NCI-H2029 treated with DMSO at 0.1 percent for 48 hours (cell line): Measurements from ENCODE around the gene EPHA3.
"Not testable (repeated sequence)": the region's sequence is repeated elsewhere in the genome, so short reads cannot be mapped to it uniquely, and the experiment has no call there.

ENCODE experiments used
- DNase-seq: peaks from one replicate; lab custom pipeline; 2025; lab: John Stamatoyannopoulos, UW

Gene EPHA3

GRCh38 chr3:89287902-89288508 is 180.6 kb downstream of the EPHA3 start:
- no peak for DNase-seq

DNA sequence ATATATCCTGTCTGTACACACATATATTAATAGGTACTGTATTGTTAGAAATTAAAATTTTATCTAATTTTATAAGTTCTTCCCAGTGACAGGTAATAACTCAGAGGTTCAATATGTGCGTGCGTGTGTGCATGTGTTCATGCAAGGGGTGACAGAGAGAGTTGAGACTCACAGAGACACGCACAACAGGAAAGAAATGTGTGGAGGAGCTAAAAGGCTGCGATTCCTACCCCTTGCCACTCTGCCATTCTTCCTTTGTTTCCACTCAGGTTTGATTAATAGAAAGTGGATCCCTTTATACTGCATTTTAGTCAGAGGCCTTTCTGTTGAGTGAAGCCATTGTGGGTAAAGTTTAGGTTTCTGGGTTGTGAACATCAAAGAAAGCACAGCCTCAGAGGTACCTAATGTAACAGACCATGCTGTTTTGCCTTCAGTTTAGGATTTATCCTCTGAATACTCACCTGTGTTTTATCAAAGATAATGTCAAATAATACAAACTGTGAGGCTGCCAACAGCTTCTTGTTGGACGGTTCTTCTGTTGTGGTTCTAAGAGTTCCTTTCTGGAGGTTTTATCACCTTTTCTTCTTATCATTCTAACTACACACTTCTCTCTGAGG is 182.3 kb downstream of the EPHA3 start:
- DNase-seq = no peak

DNA sequence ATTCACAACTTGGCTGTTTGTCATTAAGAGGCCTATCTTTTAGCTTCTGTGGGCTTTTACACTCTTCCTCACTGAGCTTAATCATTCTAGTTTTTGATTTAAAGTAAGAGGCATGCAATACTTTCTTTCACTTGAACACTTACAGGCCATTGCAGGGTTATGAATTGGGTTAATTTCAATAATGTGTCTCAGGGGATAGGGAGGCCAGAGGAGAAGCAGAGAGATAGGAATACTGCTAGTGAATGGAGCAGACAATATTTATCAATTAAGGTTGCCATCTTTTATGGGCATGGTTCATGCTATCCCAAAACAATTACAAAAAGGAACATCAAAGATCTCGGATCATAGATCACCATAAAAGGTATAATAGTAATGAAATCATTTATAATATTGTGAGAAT is 189.8 kb downstream of the EPHA3 start:
- DNase-seq = no peak

DNA sequence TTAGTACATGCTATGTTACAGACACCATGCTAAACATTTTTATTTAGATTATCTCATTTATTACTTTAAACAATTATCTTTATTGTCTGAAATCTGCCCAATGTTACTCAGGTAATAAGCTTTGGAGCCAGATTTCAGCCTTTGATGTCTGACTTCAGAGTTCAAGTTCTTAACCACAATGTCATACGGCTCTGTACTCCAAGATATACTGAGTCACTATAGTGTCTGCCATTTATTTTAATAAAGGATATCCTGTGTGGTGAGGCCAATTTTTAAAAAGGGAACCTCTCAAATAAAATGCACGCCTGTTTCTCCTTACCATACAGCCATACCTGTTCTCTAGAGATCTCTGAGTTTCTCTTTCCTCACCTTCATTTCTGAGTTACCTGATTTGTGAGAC is 193.1 kb downstream of the EPHA3 start:
- DNase-seq = no peak

DNA sequence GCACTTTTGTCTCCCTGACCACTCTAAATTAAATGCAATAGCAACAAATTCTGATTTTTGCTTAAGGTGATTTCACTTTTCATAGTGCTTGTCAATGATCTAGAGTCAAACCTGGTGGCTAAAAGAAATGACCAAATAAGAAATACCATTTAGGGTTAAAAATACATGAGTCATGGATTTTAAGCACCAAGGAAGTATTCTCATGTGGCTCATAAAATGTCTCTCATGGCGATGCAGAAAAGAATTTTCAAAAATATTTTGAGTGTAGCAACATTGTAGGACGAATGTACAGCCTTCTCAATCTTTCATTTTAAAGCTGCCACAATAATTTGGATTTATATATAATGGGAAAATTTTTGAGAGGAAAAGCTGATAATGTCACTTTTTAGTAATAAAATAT is 193.6 kb downstream of the EPHA3 start:
- no peak for DNase-seq

GRCh38 chr3:89303701-89304100 is 196.3 kb downstream of the EPHA3 start:
- DNase-seq = no peak

DNA sequence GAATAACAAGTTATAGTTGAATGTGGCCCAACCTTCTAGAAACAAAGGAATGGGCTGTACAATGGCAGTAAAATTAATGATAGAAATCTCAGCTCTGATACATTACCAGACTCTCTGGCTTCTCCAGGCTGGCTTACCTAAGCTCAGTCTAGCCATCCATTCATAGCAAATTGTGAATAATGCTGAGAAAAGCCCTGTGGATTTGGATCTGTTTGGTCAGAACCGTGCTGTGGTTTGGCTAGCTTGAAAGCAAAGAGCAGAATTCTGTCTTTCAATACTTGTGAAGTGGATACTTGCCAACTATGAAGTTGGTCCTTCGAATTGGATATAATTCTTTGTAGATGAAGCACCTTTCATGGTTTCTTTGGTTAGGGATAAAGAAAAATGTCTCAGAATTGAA is 199.1 kb downstream of the EPHA3 start:
- DNase-seq = no peak

GRCh38 chr3:89311581-89311980 is 204.2 kb downstream of the EPHA3 start:
- DNase-seq = no peak

GRCh38 chr3:89312141-89312540 is 204.7 kb downstream of the EPHA3 start:
- no peak for DNase-seq

- no peak for DNase-seq
Measured at GRCh38 chr3:89314454-89315098, 207.2 kb downstream of the EPHA3 start.

- no peak for DNase-seq
Measured at GRCh38 chr3:89315750-89316470, 208.5 kb downstream of the EPHA3 start.

DNA sequence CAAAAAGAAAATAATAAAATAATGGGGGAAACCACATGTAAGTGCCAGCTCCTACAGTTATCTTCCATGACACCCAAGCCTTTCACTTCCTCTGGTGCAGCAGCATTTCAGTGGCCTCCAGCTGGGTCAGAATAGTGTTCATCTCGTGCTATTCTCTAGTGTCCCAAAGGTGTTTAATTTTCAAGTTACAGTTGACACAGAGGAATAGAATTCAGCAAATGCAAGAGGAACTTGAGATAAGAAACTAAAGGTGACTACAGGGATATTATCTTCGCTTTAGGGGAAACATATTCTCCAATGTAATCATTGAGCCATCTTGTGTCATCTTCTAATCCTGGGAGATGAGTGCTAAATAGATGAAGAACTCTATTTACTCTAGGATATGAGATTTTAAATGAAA is 212.8 kb downstream of the EPHA3 start:
- no peak for DNase-seq

DNA sequence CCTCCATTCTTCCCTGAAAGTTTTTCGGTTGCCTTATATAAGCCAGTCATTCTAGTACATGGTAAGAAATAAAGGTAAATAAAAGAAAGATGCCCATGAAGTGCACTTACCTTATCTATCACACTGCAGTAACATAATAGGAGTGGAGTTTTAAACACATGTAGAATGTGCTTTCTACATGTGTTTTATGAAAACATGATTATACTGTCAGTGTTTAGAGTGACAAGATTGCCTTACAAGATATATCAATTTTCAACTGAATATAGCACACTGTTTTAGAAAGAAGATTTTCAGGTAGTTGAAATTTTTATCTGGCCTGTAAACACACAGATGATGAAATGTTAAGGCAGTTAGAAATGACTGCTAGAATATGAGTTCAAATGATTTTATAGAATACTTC is 219.6 kb downstream of the EPHA3 start:
- no peak for DNase-seq

GRCh38 chr3:89332386-89332785 is 225.0 kb downstream of the EPHA3 start:
- no peak for DNase-seq

DNA sequence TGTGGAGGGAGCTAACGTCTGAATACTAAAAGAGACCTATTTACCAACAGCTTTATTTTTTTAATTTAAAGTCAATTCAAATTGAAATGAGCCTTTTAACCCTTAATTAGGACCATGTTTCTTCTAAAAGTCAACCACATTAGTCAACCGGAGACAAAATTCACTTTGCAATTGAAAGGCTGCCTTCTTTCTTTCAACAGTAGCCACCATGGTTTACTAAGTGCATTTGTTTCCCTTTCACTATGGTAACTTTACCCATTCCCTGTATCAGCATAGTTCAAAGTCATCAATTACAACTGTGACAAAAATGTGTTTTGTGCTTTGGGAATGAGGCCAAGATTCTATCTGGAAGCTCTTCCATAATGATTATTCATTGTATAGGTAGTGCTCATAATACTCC is 225.4 kb downstream of the EPHA3 start:
- DNase-seq = no peak

GRCh38 chr3:89335693-89336092 is 228.3 kb downstream of the EPHA3 start:
- no peak for DNase-seq

- no peak for DNase-seq
Measured at GRCh38 chr3:89340408-89340807, 233.0 kb downstream of the EPHA3 start.

GRCh38 chr3:89344076-89344475 is 236.7 kb downstream of the EPHA3 start:
- no peak for DNase-seq

DNA sequence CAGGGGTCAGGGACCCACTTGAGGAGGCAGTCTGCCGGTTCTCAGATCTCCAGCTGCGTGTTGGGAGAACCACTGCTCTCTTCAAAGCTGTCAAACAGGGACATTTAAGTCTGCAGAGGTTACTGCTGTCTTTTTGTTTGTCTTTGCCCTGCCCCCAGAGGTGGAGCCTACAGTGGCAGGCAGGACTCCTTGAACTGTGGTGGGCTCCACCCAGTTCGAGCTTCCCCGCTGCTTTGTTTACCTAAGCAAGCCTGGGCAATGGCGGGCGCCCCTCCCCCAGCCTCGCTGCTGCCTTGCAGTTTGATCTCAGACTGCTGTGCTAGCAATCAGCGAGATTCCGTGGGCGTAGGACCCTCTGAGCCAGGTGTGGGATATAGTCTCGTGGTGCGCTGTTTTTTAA is 243.5 kb downstream of the EPHA3 start:
- DNase-seq = not testable (repeated sequence)

GRCh38 chr3:89353465-89353864 is 246.0 kb downstream of the EPHA3 start:
- no peak for DNase-seq

- DNase-seq = no peak
Measured at GRCh38 chr3:89358281-89358680, 250.9 kb downstream of the EPHA3 start.

DNA sequence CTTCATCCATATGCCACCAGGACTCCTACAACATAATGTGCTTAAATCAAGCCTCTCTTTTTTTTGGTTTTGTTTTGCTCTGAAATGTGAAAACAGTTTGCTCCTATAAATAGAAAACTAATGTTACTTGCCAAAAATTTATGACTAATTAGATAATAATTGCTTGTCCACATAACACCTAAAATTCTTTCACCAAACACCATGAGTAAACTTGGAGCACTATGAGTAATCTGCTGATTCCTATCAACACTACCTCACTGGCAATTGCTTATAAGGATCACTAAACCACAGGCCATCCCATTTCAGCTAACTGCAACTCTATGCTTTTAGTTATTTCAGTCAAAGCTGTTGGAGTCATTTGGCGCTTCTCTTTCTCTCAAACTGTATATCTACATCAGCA is 252.7 kb downstream of the EPHA3 start:
- DNase-seq = no peak

GRCh38 chr3:89362496-89362895 is 255.1 kb downstream of the EPHA3 start:
- DNase-seq = no peak
